ENCODE results near the gene PDE6H.

DNA sequence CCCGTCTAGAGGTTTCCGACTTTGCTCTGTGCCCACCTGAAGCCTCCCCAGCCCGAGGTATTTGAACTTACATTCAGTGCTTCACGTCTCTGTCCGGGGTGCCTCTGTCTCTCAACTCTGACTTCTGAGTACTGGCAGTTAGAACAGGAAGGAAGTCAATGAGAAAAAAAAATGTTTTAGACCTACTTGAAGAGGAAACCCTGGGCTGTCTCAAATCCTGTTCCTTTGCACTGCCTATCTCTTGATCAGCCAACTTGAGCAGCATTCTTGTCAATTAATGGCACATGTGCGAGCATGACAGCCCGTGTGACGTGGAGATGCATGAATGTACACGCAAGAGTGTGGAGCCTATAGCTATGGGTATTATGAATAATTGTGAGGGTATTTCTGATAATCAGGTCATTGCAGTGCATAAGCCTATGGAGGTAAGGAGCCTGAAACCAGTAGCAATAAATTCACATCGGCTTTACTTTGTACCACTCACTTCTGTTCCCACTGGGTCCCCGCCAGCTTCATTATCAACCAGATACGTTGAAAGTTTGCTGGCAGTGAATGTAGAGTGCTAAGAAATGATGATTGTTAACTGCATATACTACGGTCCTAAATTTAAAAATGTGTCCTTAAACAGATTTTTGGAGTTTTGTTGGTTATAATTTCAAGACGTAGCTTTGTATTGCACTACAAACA lies 11.2 kb upstream of the PDE6H start, which contains the start of gene ARHGDIB:
- TF ChIP-seq POLR2A (IDR thresholded peaks at IDR 0.05) (peak in 2 of 4 donors; percentile 54 to 65), CTCF (IDR thresholded peaks at IDR 0.05) (no peak)
